H9 (cell line): ENCODE measurements around the gene C6orf136. TPM values are rescaled to one million over a fixed set of nuclear protein-coding genes. Genes with fewer than 3 reads are reported as not detected.

Experiments
- DNase-seq: peaks from one replicate; pipeline ENCODE4 v3.0.0-alpha.2; 2017
- H2AFZ ChIP-seq: one replicate; pipeline ENCODE4 v1.6.1; 2013; ENCODE audit warnings: mild to moderate bottlenecking, low read length, control low read depth, moderate library complexity
- H2AK5ac ChIP-seq: 2 replicates; pipeline ENCODE4 v1.6.1; 2013; ENCODE audit warnings: low read length, control low read depth, mixed read lengths; ENCODE audit not compliant: insufficient read length
- H2BK120ac ChIP-seq: one replicate; pipeline ENCODE4 v1.6.1; 2013; ENCODE audit warnings: low read depth, mild to moderate bottlenecking, low read length, control low read depth, inconsistent platforms; ENCODE audit not compliant: poor library complexity, severe bottlenecking
- H2BK12ac ChIP-seq: 2 replicates; pipeline ENCODE4 v1.6.1; 2013; ENCODE audit warnings: low read length, control low read depth, mixed read lengths, low read depth; ENCODE audit not compliant: insufficient read length
- H2BK15ac ChIP-seq: 2 replicates; pipeline ENCODE4 v1.6.1; 2013; ENCODE audit warnings: low read depth, low read length, control low read depth
- H2BK20ac ChIP-seq: one replicate; pipeline ENCODE4 v1.6.1; 2013; ENCODE audit warnings: low read depth, mild to moderate bottlenecking, low read length, control low read depth, inconsistent platforms; ENCODE audit not compliant: poor library complexity, severe bottlenecking
- H2BK5ac ChIP-seq: 2 replicates; pipeline ENCODE4 v1.6.1; 2013; ENCODE audit warnings: low read length, control low read depth, mixed read lengths; ENCODE audit not compliant: insufficient read length
- H3K14ac ChIP-seq: 2 replicates; pipeline ENCODE4 v1.6.1; 2013; ENCODE audit warnings: low read length, control low read depth; ENCODE audit not compliant: insufficient read depth
- H3K18ac ChIP-seq: 2 replicates; pipeline ENCODE4 v1.6.1; 2013; ENCODE audit warnings: low read depth, mild to moderate bottlenecking, mixed read lengths, low read length, control low read depth; ENCODE audit not compliant: insufficient read length
- H3K23ac ChIP-seq: 2 replicates; pipeline ENCODE4 v1.6.1; 2013; ENCODE audit warnings: low read length, control low read depth, mixed read lengths, low read depth; ENCODE audit not compliant: insufficient read length
- H3K23me2 ChIP-seq: 2 replicates; pipeline ENCODE4 v1.6.1; 2013; ENCODE audit warnings: low read depth, mild to moderate bottlenecking, mixed read lengths, low read length, control low read depth; ENCODE audit not compliant: insufficient read length, poor library complexity, severe bottlenecking
- H3K27ac ChIP-seq: 2 replicates; pipeline ENCODE4 v1.5.1; 2013; ENCODE audit warnings: low read length, control low read depth, mixed read lengths, low read depth; ENCODE audit not compliant: insufficient read length
- H3K27me3 ChIP-seq: 2 replicates; pipeline ENCODE4 v1.6.1; 2013; ENCODE audit warnings: low read length, control low read depth, inconsistent platforms; ENCODE audit not compliant: insufficient read depth
- H3K4ac ChIP-seq: 2 replicates; pipeline ENCODE4 v1.6.1; 2013; ENCODE audit warnings: low read depth, mild to moderate bottlenecking, control low read depth, inconsistent platforms, low read length, moderate library complexity
- H3K4me1 ChIP-seq: 2 replicates; pipeline ENCODE4 v1.6.1; 2013; ENCODE audit warnings: low read length, control low read depth, inconsistent platforms; ENCODE audit not compliant: insufficient read depth
- H3K4me2 ChIP-seq: 2 replicates; pipeline ENCODE4 v1.6.1; 2013; ENCODE audit warnings: low read length, control low read depth, mixed read lengths; ENCODE audit not compliant: insufficient read length, insufficient read depth
- H3K56ac ChIP-seq: 2 replicates; pipeline ENCODE4 v1.6.1; 2013; ENCODE audit warnings: low read depth, mild to moderate bottlenecking, mixed read lengths, low read length, control low read depth; ENCODE audit not compliant: insufficient read length
- H3K79me1 ChIP-seq: 2 replicates; pipeline ENCODE4 v1.6.1; 2013; ENCODE audit warnings: low read depth, mild to moderate bottlenecking, moderate library complexity, low read length, control low read depth, inconsistent platforms; ENCODE audit not compliant: insufficient read depth, poor library complexity, severe bottlenecking
- H3K79me2 ChIP-seq: 2 replicates; pipeline ENCODE4 v1.6.1; 2013; ENCODE audit warnings: low read length, control low read depth, inconsistent platforms; ENCODE audit not compliant: insufficient read depth
- H3K9ac ChIP-seq: 2 replicates; pipeline ENCODE4 v1.6.1; 2013; ENCODE audit warnings: low read length, control low read depth, mixed read lengths; ENCODE audit not compliant: insufficient read length; ENCODE audit errors: extremely low read depth
- H3K9me3 ChIP-seq: one replicate; pipeline ENCODE4 v1.6.1; 2013; ENCODE audit warnings: low read depth, low read length, inconsistent platforms; ENCODE audit not compliant: control insufficient read depth
- H3T11ph ChIP-seq: one replicate; pipeline ENCODE4 v1.6.1; 2013; ENCODE audit warnings: mild to moderate bottlenecking, low read length, control low read depth, inconsistent platforms
- H4K20me1 ChIP-seq: one replicate; pipeline ENCODE4 v1.6.1; 2013; ENCODE audit not compliant: control insufficient read depth, insufficient read length, insufficient read depth
- H4K5ac ChIP-seq: 2 replicates; pipeline ENCODE4 v1.6.1; 2013; ENCODE audit warnings: low read depth, mild to moderate bottlenecking, mixed read lengths, low read length, control low read depth; ENCODE audit not compliant: insufficient read length
- H4K8ac ChIP-seq: replicated peaks from 2 replicates; pipeline ENCODE4 v1.6.1; 2013; ENCODE audit warnings: low read length, control low read depth, mixed read lengths, low read depth; ENCODE audit not compliant: insufficient read length
- H4K91ac ChIP-seq: 2 replicates; pipeline ENCODE4 v1.6.1; 2013; ENCODE audit warnings: low read depth, mild to moderate bottlenecking, moderate library complexity, mixed read lengths, low read length, control low read depth; ENCODE audit not compliant: insufficient read length
- H3K27ac Mint-ChIP-seq, 3 experiments: 2 replicates in 2 of 3; 3 replicates in 1 of 3; pipeline ENCODE4 v1.8.0; 2020 to 2021; ENCODE audit warnings: mixed read lengths in 3 of 3, mild to moderate bottlenecking in 1 of 3, moderate library complexity in 1 of 3
- H3K27me3 Mint-ChIP-seq: 2 replicates; pipeline ENCODE4 v1.8.0; 2021; ENCODE audit warnings: low read depth, mild to moderate bottlenecking, moderate library complexity, mixed read lengths
- H3K36me3 Mint-ChIP-seq, 3 experiments: 2 replicates in 2 of 3; 3 replicates in 1 of 3; pipeline ENCODE4 v1.8.0; 2020 to 2021; ENCODE audit warnings: low read depth in 3 of 3, mixed read lengths in 3 of 3; ENCODE audit not compliant: insufficient read depth in 1 of 3
- H3K4me1 Mint-ChIP-seq, 2 experiments: 2 replicates each; pipeline ENCODE4 v1.8.0; 2020; ENCODE audit warnings: mixed read lengths in 2 of 2
- H3K4me3 Mint-ChIP-seq, 2 experiments: 2 replicates in 1 of 2; 3 replicates in 1 of 2; pipeline ENCODE4 v1.8.0; 2020 to 2021; ENCODE audit warnings: mild to moderate bottlenecking in 2 of 2, mixed read lengths in 2 of 2, moderate library complexity in 1 of 2
- H3K9me3 Mint-ChIP-seq, 2 experiments: 2 replicates in 1 of 2; 3 replicates in 1 of 2; pipeline ENCODE4 v1.8.0; 2020; ENCODE audit warnings: mild to moderate bottlenecking in 2 of 2, mixed read lengths in 2 of 2, moderate library complexity in 1 of 2
- WGBS: extraction: QIAGEN DNeasy Blood & Tissue Kit; methylation state at CpG from one replicate; pipeline ENCODE4 v1.1.7; 2013; ENCODE audit warnings: missing lambda C conversion rate, low lambda C conversion rate, mixed read lengths; ENCODE audit not compliant: insufficient read length; ENCODE audit errors: extremely low coverage; 5-methylcytosine and 5-hydroxymethylcytosine counted together
- total RNA-seq: library from RNA; stranded (reverse); gene quantifications from 2 replicates; pipeline ENCODE4 v1.2.1, GENCODE V29; 2021
- TF ChIP-seq, protein P1 (sequence below): fragments of 200-600 bp; sonication (generic); conservative IDR thresholded peaks from 3 replicates; pipeline ENCODE4 v1.8.0; 2021; ENCODE audit warnings: antibody characterized with exemption, mild to moderate bottlenecking

C6orf136 gene
- total RNA-seq, 1 experiment from 2014 or later = 22.2 TPM

DNA sequence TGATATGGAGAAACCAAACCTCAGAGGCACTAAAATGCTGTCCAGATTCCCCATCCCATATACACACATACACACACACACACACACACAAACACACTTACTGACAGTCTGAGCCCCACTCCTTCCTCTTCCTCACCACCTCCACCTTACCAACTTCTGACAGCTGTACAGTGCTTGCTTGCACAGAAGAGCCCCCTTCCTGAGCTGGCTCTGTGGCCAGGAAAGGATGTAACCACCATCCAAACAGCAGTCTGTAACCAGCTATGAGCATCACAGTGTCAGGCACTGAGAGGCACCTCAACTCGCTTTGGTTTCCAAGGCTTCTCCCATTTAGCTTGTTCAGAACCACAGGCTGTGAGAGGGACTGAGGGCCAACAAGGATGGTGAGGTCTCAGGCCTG is 5.9 kb upstream of the C6orf136 start:
- Histone ChIP-seq H4K91ac (no peak overlapping the region), H3K4me2 (no peak overlapping the region), H3K27ac (no peak overlapping the region), H3K56ac (no peak overlapping the region), H3K79me2 (no peaks in the 10 kb centered on the region), H3K9ac (no peak overlapping the region), H2BK15ac (no peak overlapping the region), H2BK5ac (no peak overlapping the region), H3K27me3 (no peaks in the 10 kb centered on the region), H2BK12ac (no peak overlapping the region), H3K4me1 (no peaks in the 10 kb centered on the region), H3K79me1 (no peaks in the 10 kb centered on the region), H4K20me1 (no peaks in the 10 kb centered on the region), H2AFZ (no peak overlapping the region), H3K4ac (no peak overlapping the region), H3K18ac (no peak overlapping the region), H3T11ph (no peak overlapping the region), H2BK20ac (no peak overlapping the region), H2BK120ac (no peak overlapping the region), H4K5ac (no peak overlapping the region), H3K23me2 (no peaks in the 10 kb centered on the region), H4K8ac (no peak overlapping the region), H3K14ac (no peak overlapping the region), H3K9me3 (no peaks in the 10 kb centered on the region), H2AK5ac (no peak overlapping the region), H3K23ac (no peak overlapping the region)
- TF ChIP-seq, protein P1, sequence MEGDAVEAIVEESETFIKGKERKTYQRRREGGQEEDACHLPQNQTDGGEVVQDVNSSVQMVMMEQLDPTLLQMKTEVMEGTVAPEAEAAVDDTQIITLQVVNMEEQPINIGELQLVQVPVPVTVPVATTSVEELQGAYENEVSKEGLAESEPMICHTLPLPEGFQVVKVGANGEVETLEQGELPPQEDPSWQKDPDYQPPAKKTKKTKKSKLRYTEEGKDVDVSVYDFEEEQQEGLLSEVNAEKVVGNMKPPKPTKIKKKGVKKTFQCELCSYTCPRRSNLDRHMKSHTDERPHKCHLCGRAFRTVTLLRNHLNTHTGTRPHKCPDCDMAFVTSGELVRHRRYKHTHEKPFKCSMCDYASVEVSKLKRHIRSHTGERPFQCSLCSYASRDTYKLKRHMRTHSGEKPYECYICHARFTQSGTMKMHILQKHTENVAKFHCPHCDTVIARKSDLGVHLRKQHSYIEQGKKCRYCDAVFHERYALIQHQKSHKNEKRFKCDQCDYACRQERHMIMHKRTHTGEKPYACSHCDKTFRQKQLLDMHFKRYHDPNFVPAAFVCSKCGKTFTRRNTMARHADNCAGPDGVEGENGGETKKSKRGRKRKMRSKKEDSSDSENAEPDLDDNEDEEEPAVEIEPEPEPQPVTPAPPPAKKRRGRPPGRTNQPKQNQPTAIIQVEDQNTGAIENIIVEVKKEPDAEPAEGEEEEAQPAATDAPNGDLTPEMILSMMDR = no peak
- WGBS = no CpG with 5 or more reads among the region's 1 CpG
- no peak overlapping the region for H3K4me3 Mint-ChIP-seq
- peak overlapping the region in 1 of 3 experiments; percentile 82; a peak in 3 of 7 replicates for H3K27ac Mint-ChIP-seq
- H3K9me3 Mint-ChIP-seq = no peaks in the 10 kb centered on the region
- peaks cover 5% of the 10 kb centered on the region in 2 experiments for H3K4me1 Mint-ChIP-seq
- no peak for DNase-seq
- peaks cover 12 to 71% (median 57%) of the 10 kb centered on the region in 3 experiments; a peak in 6 of 7 replicates for H3K36me3 Mint-ChIP-seq
- H3K27me3 Mint-ChIP-seq = no peaks in the 10 kb centered on the region
